AG04449 (cell line): Measurements from ENCODE around the gene DISP2.

Experiments used
- CTCF ChIA-PET: fragments of 350-600 bp; formaldehyde crosslinking; extraction: SDS; loops from one replicate; lab custom pipeline; 2021; ENCODE audit warnings: antibody characterized with exemption; lab: Yijun Ruan, JAX
- POLR2A ChIA-PET: fragments of 400-600, 350-600 bp; formaldehyde crosslinking; extraction: SDS; loops from one replicate; lab custom pipeline; 2020; ENCODE audit warnings: antibody characterized with exemption, inconsistent platforms; lab: Yijun Ruan, JAX
- DNase-seq: peaks from one replicate; pipeline ENCODE4 v3.0.0-alpha.2; 2010; ENCODE audit warnings: low read depth, low spot score
- H3K4me3 ChIP-seq: 2 replicates; pipeline ENCODE4 v1.5.1; 2011; ENCODE audit warnings: low read depth, mild to moderate bottlenecking, control low read depth, low read length
- TF ChIP-seq, protein P1 (sequence below): IDR thresholded peaks from one replicate; pipeline ENCODE4 v1.5.1; 2011; ENCODE audit warnings: mild to moderate bottlenecking, moderate library complexity, low read length, control low read depth, inconsistent platforms; ENCODE audit not compliant: insufficient read depth; ENCODE audit errors: missing control alignments

The DISP2 gene

GRCh38 chr15:40358471-40359353 lies 693 bp downstream of the DISP2 start:
- TF ChIP-seq, protein P1, sequence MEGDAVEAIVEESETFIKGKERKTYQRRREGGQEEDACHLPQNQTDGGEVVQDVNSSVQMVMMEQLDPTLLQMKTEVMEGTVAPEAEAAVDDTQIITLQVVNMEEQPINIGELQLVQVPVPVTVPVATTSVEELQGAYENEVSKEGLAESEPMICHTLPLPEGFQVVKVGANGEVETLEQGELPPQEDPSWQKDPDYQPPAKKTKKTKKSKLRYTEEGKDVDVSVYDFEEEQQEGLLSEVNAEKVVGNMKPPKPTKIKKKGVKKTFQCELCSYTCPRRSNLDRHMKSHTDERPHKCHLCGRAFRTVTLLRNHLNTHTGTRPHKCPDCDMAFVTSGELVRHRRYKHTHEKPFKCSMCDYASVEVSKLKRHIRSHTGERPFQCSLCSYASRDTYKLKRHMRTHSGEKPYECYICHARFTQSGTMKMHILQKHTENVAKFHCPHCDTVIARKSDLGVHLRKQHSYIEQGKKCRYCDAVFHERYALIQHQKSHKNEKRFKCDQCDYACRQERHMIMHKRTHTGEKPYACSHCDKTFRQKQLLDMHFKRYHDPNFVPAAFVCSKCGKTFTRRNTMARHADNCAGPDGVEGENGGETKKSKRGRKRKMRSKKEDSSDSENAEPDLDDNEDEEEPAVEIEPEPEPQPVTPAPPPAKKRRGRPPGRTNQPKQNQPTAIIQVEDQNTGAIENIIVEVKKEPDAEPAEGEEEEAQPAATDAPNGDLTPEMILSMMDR, result no peak
- H3K4me3 ChIP-seq, result peak overlapping the region; percentile 55
- POLR2A ChIA-PET, result no interaction called here
- CTCF ChIA-PET, result interaction anchor here (1.2 to 8.3 kb wide), 4 partner anchors 10 to 63 kb away, joined by 3 to 166 read pairs (median 46); partner anchors contain the start of genes CCDC9B and INAFM2
- DNase-seq, result no peak

DNA sequence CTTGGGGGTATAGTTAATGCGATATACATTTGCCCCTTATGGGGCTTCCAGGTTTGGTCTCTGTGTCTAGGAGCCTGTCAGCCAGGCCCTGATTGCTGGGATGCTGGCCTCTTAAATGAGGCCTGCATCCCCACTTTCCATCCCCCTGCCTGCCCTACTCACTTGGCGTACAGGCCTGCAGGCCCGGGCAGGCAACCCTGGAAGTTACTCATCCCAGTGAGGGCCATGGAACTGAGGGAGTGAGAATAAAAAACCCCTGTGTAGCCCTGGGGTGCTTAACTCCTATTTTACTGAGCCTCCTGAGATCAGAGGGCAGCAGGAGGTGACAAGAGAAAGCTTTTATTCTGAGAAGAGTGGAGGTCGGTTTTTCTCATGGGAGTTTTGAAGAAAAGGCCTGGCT lies 2.0 kb downstream of the DISP2 start:
- H3K4me3 ChIP-seq, result no peak overlapping the region
- TF ChIP-seq, protein P1, result no peak
- DNase-seq, result no peak
- ChIA-PET CTCF (interaction anchor here (0.8 to 2.9 kb wide), 6 partner anchors 9 to 85 kb away, joined by 3 to 10 read pairs (median 4); no protein-coding TSS in a partner anchor), POLR2A (no interaction called here)

DNA sequence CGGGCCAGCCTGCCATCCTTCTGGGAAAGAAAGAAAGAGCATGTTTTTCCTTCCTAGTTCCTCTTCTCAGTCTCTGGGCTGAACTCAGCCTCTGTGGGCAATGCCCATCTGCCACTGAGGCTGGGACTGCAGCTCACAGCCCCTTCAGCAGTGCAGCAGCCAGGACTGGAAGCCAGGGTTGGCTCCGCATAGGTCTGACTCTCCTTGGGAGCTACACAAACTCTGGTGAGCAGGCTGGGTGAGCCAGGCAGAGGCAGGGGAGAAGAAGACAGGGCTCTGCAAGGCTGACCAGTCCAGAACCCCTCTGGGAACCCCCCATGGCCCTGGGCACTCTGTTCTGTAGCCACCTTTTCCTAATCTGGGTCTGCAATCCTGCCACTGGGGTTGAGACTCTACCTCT lies 3.6 kb downstream of the DISP2 start:
- no peak for DNase-seq
- POLR2A ChIA-PET, result no interaction called here
- CTCF ChIA-PET, result interaction anchor here (1.0 to 2.9 kb wide), 2 partner anchors 10 to 17 kb away, joined by 3 to 10 read pairs; no protein-coding TSS in a partner anchor
- no peak overlapping the region for H3K4me3 ChIP-seq
- TF ChIP-seq, protein P1, result no peak

DNA sequence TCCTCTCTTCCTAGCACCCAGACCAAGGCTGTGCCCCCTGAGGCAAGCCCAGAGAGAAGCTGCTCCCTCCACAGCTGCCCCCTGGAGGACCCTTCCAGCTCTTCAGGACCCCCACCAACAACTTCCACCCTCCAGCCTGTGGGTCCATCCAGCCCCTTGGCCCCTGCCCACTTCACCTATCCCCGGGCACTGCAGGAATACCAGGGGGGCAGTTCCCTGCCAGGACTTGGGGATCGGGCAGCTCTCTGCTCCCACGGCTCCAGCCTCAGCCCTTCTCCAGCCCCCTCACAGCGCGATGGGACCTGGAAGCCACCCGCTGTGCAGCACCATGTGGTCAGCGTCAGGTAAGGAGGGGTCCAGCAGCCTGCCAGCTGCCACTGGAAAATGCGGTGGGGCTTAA lies 5.6 kb downstream of the DISP2 start:
- TF ChIP-seq, protein P1, result no peak
- ChIA-PET CTCF (interaction anchor here (0.9 to 11.0 kb wide), 4 partner anchors 8 to 58 kb away, joined by 3 to 138 read pairs (median 40); partner anchors contain the start of gene CCDC9B), POLR2A (no interaction called here)
- no peak for DNase-seq
- H3K4me3 ChIP-seq, result no peak overlapping the region

- no peak overlapping the region for H3K4me3 ChIP-seq
- no peak for DNase-seq
- POLR2A ChIA-PET, result no interaction called here
- CTCF ChIA-PET, result interaction anchor here (0.6 to 11.0 kb wide), 5 partner anchors 9 to 85 kb away, joined by 4 to 138 read pairs (median 73); partner anchors contain the start of genes CCDC9B and DISP2
- TF ChIP-seq, protein P1, result no peak
Measured at GRCh38 chr15:40364251-40364650, 6.2 kb downstream of the DISP2 start.

DNA sequence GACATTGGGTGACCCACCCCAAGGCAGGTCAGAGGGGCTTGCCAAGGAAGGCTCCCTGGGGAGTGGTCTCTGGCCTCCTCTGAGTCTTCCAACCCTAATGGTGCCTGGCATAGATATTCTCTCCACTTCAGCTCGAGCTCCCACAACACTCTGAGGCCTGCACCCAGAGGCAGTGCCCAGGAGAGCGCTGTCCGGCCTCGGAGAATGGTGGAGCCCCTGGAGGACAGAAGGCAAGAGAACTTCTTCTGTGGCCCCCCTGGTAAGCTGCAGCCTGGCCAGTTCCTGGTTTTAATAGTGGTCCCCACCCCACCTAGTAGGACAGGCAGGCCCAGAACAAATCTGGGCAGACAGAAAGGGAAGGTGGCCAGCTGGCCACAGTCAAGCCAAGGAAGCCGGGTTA lies 7.0 kb downstream of the DISP2 start:
- TF ChIP-seq, protein P1, result no peak
- H3K4me3 ChIP-seq, result no peak overlapping the region
- ChIA-PET CTCF (interaction anchor here (1.2 to 11.0 kb wide), 9 partner anchors 10 to 114 kb away, joined by 3 to 138 read pairs (median 7); partner anchors contain the start of genes CCDC9B, DISP2 and INAFM2), POLR2A (no interaction called here)
- no peak for DNase-seq
